Measurements from ENCODE around the gene AARSD1. TPM values are rescaled to one million over a fixed set of nuclear protein-coding genes. Genes with fewer than 3 reads are reported as not detected.
A peak's percentile ranks its signal among the peaks of the same experiment; 100 is the strongest.

Gene AARSD1
- total RNA-seq, 1 experiment from 2014 or later, result 79.9 TPM

DNA sequence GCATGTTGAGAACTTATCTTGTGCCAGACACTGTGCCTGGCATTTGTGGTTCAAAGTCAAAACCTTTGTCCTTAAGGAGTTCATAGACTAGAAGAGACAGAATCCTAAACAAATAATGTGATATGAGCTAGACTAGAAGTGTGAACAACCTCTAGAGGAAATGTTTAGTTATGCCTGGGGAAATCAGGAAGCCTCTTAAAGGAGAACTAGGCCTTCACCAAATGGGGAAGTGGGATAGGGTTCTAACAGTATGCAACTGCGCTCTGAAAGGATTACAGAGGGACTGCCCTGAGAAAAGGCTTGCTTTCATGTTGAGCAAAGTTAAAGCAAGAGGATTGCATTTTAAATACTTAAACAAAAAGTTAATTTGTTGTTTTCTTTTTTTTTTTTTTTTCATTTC, 21.0 kb upstream of the AARSD1 start:
- CTCF ChIA-PET, result interaction anchor here (0.6 to 1.6 kb wide), 2 partner anchors 13 to 214 kb away, joined by 3 to 4 read pairs; partner anchors contain the start of gene RPL27
- POLR2A ChIA-PET, result interaction anchor here (0.6 to 7.1 kb wide), 3 partner anchors 12 to 413 kb away, joined by 3 to 47 read pairs (median 3); partner anchors contain the start of gene RPL27

DNA sequence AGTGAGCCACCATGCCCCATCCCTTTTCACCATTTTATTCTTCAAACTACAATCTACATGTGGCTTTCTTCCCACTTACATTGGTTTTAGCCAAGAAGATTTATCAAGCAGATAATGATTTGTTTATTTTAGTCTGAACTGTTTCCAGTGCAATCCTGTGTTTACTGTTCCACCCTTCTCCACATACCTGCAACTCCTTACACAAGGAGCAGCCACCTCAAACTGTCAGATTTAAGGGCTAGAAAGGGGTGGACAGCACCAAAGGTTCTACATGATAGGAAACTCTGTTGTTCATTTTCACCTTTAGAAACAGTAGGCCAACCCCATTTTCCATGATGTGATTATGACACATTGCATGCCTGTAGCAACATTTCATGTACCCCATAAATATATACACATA, 18.0 kb upstream of the AARSD1 start:
- no peak for DNase-seq (ENCODE audit: unreplicated experiment)
- H3K27me3 Mint-ChIP-seq (ENCODE audit: insufficient read depth, unreplicated experiment), result no peaks in the 10 kb centered on the region
- CTCF ChIA-PET, result no interaction called here
- H3K27ac Mint-ChIP-seq (ENCODE audit: low read depth, unreplicated experiment), result no peak overlapping the region
- no peaks in the 10 kb centered on the region for H3K9me3 Mint-ChIP-seq (ENCODE audit: unreplicated experiment)
- peak overlapping the region; percentile 95 for H3K4me3 Mint-ChIP-seq (ENCODE audit: unreplicated experiment)
- intact Hi-C loops (cut with micrococcal nuclease), result no loop called here
- peaks cover 12% of the 10 kb centered on the region for H3K4me1 Mint-ChIP-seq (ENCODE audit: insufficient read depth, unreplicated experiment)
- POLR2A ChIA-PET, result interaction anchor here (0.6 to 4.1 kb wide), 4 partner anchors 16 to 144 kb away, joined by 3 to 46 read pairs (median 8); partner anchors contain the start of genes AARSD1 and RPL27
- BruUV-seq (replicated peaks), result no TSS peak
- TF ChIP-seq, protein P1, sequence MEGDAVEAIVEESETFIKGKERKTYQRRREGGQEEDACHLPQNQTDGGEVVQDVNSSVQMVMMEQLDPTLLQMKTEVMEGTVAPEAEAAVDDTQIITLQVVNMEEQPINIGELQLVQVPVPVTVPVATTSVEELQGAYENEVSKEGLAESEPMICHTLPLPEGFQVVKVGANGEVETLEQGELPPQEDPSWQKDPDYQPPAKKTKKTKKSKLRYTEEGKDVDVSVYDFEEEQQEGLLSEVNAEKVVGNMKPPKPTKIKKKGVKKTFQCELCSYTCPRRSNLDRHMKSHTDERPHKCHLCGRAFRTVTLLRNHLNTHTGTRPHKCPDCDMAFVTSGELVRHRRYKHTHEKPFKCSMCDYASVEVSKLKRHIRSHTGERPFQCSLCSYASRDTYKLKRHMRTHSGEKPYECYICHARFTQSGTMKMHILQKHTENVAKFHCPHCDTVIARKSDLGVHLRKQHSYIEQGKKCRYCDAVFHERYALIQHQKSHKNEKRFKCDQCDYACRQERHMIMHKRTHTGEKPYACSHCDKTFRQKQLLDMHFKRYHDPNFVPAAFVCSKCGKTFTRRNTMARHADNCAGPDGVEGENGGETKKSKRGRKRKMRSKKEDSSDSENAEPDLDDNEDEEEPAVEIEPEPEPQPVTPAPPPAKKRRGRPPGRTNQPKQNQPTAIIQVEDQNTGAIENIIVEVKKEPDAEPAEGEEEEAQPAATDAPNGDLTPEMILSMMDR (IDR thresholded peaks at IDR 0.05; ENCODE audit: unreplicated experiment), result no peak
- H3K36me3 Mint-ChIP-seq (ENCODE audit: insufficient read depth, unreplicated experiment), result peaks cover 56% of the 10 kb centered on the region

More for the DNA sequence above, 21.0 kb upstream of the AARSD1 start:
- DNase-seq (ENCODE audit: unreplicated experiment), result no peak
- TF ChIP-seq, protein P1 (IDR thresholded peaks at IDR 0.05; ENCODE audit: unreplicated experiment), result no peak
- Mint-ChIP-seq H3K4me3 (ENCODE audit: unreplicated experiment) (no peak overlapping the region), H3K9me3 (ENCODE audit: unreplicated experiment) (no peaks in the 10 kb centered on the region), H3K27me3 (ENCODE audit: insufficient read depth, unreplicated experiment) (no peaks in the 10 kb centered on the region), H3K36me3 (ENCODE audit: insufficient read depth, unreplicated experiment) (peaks cover 85% of the 10 kb centered on the region), H3K4me1 (ENCODE audit: insufficient read depth, unreplicated experiment) (peaks cover 12% of the 10 kb centered on the region), H3K27ac (ENCODE audit: low read depth, unreplicated experiment) (no peak overlapping the region)
- BruUV-seq (replicated peaks), result no TSS peak
- intact Hi-C loops (cut with micrococcal nuclease), result no loop called here

DNA sequence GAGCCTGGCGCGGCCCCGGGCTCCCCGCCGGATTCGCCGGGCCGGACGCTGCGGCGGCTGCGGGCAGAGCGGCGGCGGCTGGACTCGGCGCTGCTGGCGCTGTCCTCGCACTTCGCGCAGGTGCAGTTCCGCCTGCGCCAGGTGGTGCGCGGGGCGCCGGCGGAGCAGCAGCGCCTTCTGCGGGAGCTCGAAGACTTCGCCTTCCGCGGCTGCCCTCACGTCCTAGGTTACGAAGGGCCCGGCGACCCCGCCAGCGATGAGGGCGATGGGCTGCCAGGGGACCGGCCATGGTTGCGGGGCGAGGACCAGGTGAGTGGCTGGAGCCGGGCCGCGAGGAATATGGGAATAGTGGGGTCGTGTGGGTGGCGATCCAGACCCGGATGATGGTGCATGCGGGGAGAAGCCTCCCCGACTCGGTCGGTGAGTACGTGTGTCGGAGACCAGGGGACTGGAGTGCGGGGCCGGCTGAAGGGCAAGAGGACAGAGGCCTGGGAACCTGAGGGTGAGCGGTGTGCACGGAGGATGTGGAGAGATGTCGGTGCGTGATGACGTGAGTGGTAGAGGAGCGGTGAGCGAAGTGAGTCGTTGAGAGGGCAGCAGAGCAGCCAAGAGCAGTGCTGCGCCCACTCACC, 16.6 kb upstream of the AARSD1 start:
- Mint-ChIP-seq H3K27ac (ENCODE audit: low read depth, unreplicated experiment) (peak overlapping the region; percentile 82), H3K4me3 (ENCODE audit: unreplicated experiment) (peak overlapping the region; percentile 95), H3K9me3 (ENCODE audit: unreplicated experiment) (no peaks in the 10 kb centered on the region), H3K4me1 (ENCODE audit: insufficient read depth, unreplicated experiment) (peaks cover 12% of the 10 kb centered on the region), H3K27me3 (ENCODE audit: insufficient read depth, unreplicated experiment) (no peaks in the 10 kb centered on the region), H3K36me3 (ENCODE audit: insufficient read depth, unreplicated experiment) (peaks cover 45% of the 10 kb centered on the region)
- intact Hi-C loops (cut with micrococcal nuclease), result no loop called here
- TF ChIP-seq, protein P1 (IDR thresholded peaks at IDR 0.05; ENCODE audit: unreplicated experiment), result peak; percentile 36
- BruUV-seq (replicated peaks), result TSS peak; percentile 39
- peak; percentile 50 for DNase-seq (ENCODE audit: unreplicated experiment)
- ChIA-PET CTCF (no interaction called here), POLR2A (interaction anchor here (0.6 to 4.1 kb wide), 10 partner anchors 10 to 426 kb away, joined by 3 to 46 read pairs (median 4); partner anchors contain the start of genes AARSD1, NBR1, PSME3 and RPL27)

DNA sequence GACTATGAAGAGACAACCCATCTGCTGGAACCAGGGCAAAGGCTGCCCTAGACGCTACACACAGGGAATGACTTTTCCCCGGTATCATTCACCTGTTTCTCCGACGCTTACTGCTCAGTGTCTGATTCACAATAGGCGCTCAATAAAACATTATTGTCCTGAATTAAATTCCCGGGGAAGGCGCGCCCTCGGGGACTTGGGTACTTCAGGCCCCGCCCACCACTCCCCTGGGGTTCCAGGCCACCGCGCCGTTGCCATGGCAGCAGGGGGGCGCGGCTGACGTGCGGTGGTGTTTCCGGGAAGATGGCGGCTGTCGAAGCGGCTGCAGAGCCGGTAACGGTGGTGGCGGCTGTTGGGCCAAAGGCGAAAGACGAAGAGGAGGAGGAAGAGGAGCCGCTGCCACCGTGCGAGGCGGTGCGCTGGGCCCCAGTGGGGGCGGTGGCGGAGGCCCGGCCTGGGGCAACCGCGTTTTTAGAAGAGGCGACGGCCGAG, 16.1 kb upstream of the AARSD1 start, which contains the start of gene RUNDC1:
Gene RUNDC1, plus strand, starts transcription at position 292 of the 492 bp plus-strand sequence. Its CDS starts 12 bp downstream, at position 304.
- intact Hi-C loops (cut with micrococcal nuclease), result no loop called here
- BruUV-seq (replicated peaks), result no TSS peak

More for the DNA sequence above, 16.1 kb upstream of the AARSD1 start, which contains the start of gene RUNDC1:
- peak within 1 kb of the TSS; percentile 95 for H3K4me3 Mint-ChIP-seq (ENCODE audit: unreplicated experiment)
- DNase-seq (ENCODE audit: unreplicated experiment), result peak; percentile 86
- TF ChIP-seq, protein P1 (IDR thresholded peaks at IDR 0.05; ENCODE audit: unreplicated experiment), result no peak
- CTCF ChIA-PET, result interaction anchor here (1.0 to 1.1 kb wide), 2 partner anchors 8 to 12 kb away, joined by 3 read pairs; no protein-coding TSS in a partner anchor
- peaks cover 40% of the 10 kb centered on the region for H3K36me3 Mint-ChIP-seq (ENCODE audit: insufficient read depth, unreplicated experiment)
- H3K4me1 Mint-ChIP-seq (ENCODE audit: insufficient read depth, unreplicated experiment), result peaks cover 12% of the 10 kb centered on the region
- H3K27me3 Mint-ChIP-seq (ENCODE audit: insufficient read depth, unreplicated experiment), result no peaks in the 10 kb centered on the region
- POLR2A ChIA-PET, result interaction anchor here (0.6 to 4.1 kb wide), 11 partner anchors 11 to 495 kb away, joined by 3 to 46 read pairs (median 4); partner anchors contain the start of genes AARSD1, NBR1, PSME3 and RPL27
- H3K9me3 Mint-ChIP-seq (ENCODE audit: unreplicated experiment), result no peaks in the 10 kb centered on the region
- H3K27ac Mint-ChIP-seq (ENCODE audit: low read depth, unreplicated experiment), result peak within 1 kb of the TSS; percentile 82

Data from MCF 10A (cell line).